Testis (tissue), 2 donors: ENCODE results near the gene TMEM174.

ENCODE experiments used
- POLR2A ChIP-seq: fragments of 450-650 bp; IDR thresholded peaks from one replicate; pipeline ENCODE4 v1.6.1; 2017; ENCODE audit warnings: antibody characterized with exemption, mild to moderate bottlenecking, moderate library complexity
- TF ChIP-seq, protein P1 (sequence below), 3 experiments: fragments of 450-650 bp in 2 of 3; fragments of 200-600 bp in 1 of 3; sonication (generic) in 1 of 3; IDR thresholded peaks; one replicate each; pipeline ENCODE4 v1.5.1; 2016 to 2019; ENCODE audit warnings: antibody characterized with exemption in 3 of 3, mild to moderate bottlenecking in 2 of 3, moderate library complexity in 1 of 3

- TF ChIP-seq, protein P1, sequence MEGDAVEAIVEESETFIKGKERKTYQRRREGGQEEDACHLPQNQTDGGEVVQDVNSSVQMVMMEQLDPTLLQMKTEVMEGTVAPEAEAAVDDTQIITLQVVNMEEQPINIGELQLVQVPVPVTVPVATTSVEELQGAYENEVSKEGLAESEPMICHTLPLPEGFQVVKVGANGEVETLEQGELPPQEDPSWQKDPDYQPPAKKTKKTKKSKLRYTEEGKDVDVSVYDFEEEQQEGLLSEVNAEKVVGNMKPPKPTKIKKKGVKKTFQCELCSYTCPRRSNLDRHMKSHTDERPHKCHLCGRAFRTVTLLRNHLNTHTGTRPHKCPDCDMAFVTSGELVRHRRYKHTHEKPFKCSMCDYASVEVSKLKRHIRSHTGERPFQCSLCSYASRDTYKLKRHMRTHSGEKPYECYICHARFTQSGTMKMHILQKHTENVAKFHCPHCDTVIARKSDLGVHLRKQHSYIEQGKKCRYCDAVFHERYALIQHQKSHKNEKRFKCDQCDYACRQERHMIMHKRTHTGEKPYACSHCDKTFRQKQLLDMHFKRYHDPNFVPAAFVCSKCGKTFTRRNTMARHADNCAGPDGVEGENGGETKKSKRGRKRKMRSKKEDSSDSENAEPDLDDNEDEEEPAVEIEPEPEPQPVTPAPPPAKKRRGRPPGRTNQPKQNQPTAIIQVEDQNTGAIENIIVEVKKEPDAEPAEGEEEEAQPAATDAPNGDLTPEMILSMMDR (IDR thresholded peaks at IDR 0.05): no peak
- TF ChIP-seq POLR2A: no peak
These were observed 19.5 kb upstream of the TMEM174 start for GRCh38 chr5:73153513-73153912.
